ENCODE results near the gene ELMOD3. TPM values are rescaled to one million over a fixed set of nuclear protein-coding genes. Genes with fewer than 3 reads are reported as not detected.
"Not testable (repeated sequence)": the region's sequence is repeated elsewhere in the genome, so short reads cannot be mapped to it uniquely, and the experiment has no call there.

The ELMOD3 gene
- total RNA-seq, 1 donor from 2014 or later, result 18.9 TPM

DNA sequence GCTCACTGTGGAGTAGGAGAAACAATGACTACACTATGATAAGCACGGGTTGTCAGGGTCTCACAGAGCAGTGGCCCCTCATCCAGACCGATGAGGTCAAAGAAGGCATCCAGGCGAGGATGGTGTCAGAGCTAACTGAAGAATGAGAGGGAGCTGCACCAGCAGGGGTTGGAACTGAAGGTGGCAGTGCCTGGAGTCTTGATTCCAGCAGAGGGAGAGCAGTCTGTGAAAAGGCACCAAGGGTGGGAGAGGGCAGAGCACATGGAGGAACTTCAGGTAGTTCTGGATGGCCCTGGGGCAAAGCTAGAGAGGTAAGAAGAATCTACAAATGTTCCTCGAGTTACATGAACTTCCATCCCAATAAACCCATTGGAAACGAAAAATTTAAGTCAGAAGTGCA lies 12.6 kb downstream of the ELMOD3 start:
- DNase-seq (ENCODE audit: low spot score), result no peak
- H3K27me3 Mint-ChIP-seq (ENCODE audit: low read depth), result no peaks in the 10 kb centered on the region
- intact Hi-C loops (cut with micrococcal nuclease), result no loop called here
- H3K4me3 Mint-ChIP-seq (ENCODE audit: low read depth), result no peak overlapping the region
- H3K9me3 Mint-ChIP-seq, result no peaks in the 10 kb centered on the region
- peaks cover 15% of the 10 kb centered on the region for H3K36me3 Mint-ChIP-seq (ENCODE audit: low read depth)
- H3K27ac Mint-ChIP-seq, result no peak overlapping the region
- no peaks in the 10 kb centered on the region for H3K4me1 Mint-ChIP-seq (ENCODE audit: low read depth)

DNA sequence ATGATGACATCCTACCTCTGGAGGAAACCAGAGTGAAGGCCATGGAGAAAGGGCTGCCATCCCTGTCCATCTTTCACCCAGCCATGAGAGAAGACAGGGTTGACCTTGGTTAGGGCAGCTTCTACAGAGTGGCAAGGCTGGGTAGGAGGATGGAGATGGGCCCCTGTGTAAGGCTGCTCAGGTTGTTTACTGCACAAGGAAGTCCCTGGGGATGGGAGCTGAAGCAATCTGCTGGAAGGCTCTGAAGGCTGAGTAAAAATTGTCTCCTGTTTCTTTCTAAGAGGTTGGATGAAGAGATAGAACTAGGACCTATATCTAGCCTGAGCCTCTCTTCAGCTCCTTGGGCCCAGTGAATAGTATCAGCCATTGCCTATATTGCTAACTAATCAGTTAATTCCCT lies 14.4 kb downstream of the ELMOD3 start:
- no peak for DNase-seq (ENCODE audit: low spot score)
- H3K9me3 Mint-ChIP-seq, result no peaks in the 10 kb centered on the region
- H3K4me3 Mint-ChIP-seq (ENCODE audit: low read depth), result no peak overlapping the region
- intact Hi-C loops (cut with micrococcal nuclease), result no loop called here
- peaks cover 9% of the 10 kb centered on the region for H3K36me3 Mint-ChIP-seq (ENCODE audit: low read depth)
- no peak overlapping the region for H3K27ac Mint-ChIP-seq
- H3K27me3 Mint-ChIP-seq (ENCODE audit: low read depth), result no peaks in the 10 kb centered on the region
- no peaks in the 10 kb centered on the region for H3K4me1 Mint-ChIP-seq (ENCODE audit: low read depth)

DNA sequence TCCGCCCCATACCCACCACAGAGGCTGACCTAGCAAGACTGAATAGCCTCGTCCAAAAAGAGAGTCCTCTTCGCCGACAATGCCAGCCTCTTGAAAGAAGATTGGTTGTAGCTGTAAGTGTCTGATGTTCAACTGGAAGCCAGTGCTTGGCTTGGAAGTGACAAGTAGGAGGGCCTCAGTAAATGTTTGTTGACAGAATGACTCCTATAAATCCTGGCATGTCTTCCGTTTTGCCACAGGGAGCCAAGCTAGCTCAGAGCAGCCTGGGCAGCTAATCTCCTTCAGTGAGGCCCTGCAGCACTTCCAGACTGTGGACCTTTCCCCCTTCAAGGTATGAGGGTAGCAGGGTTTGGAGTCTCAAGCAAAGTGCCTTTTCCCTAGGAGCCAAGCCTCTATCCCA lies 14.9 kb downstream of the ELMOD3 start:
- intact Hi-C loops (cut with micrococcal nuclease), result no loop called here
- H3K4me1 Mint-ChIP-seq (ENCODE audit: low read depth), result no peaks in the 10 kb centered on the region
- H3K9me3 Mint-ChIP-seq, result no peaks in the 10 kb centered on the region
- H3K4me3 Mint-ChIP-seq (ENCODE audit: low read depth), result no peak overlapping the region
- no peaks in the 10 kb centered on the region for H3K27me3 Mint-ChIP-seq (ENCODE audit: low read depth)
- H3K27ac Mint-ChIP-seq, result no peak overlapping the region
- peaks cover 11% of the 10 kb centered on the region for H3K36me3 Mint-ChIP-seq (ENCODE audit: low read depth)
- no peak for DNase-seq (ENCODE audit: low spot score)

DNA sequence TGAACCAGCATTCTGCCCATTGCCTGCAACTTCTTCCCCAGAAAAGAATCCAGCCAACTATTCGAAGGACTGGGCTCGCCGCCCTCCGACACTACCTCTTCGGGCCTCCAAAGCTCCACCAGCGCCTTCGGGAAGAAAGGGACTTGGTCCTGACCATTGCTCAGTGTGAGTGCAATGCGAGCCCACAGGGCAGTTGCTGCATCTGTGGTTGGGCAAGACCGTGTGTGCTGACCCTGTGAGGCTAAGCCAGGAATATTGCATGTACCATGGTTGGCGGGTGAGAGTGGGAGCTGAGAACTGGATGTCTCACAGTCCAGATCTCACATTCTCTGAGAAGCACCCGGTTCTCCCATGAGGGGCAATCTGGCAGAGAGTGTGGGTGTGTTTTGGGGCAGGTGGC lies 16.5 kb downstream of the ELMOD3 start:
- no peak overlapping the region for H3K27ac Mint-ChIP-seq

DNA sequence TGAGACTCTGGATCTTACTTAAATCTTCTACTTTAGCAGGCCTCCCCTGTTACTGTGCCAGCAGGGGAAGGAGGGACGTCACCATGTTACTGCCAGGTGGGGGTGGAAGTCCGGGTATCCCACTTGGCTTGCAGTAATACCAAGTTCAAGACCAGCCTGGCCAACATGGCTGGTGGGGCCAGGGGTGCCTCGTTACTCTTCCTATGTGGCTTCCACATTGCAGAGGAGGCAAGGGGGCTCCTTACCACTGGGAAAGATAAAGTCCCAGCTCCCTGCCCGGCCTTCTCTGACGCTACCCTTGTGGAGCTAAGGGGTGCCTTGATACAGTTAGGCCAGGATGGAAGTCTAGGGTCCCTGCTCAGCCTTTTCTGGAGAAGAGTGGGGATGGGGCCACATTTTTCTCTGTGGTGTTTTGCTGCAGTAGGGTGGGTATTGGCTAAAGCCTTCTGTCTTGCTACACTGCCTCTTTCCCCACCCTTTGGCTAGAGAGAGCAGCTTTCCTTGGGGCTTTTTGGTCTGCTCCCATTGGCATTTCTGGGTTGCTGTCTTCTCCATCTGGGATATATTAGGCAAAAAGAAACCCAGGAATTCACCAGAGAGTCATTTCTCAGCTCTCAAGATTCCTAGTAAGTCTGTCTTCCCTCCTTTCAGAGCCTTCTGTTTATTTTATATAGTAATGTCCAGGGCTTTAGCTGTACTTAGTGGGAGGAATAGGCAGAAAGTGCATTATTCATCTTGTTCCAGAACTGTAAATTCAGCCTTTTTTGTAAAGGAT lies 21.9 kb downstream of the ELMOD3 start:
- Mint-ChIP-seq H3K27ac (no peak overlapping the region), H3K27me3 (ENCODE audit: low read depth) (no peaks in the 10 kb centered on the region), H3K4me3 (ENCODE audit: low read depth) (no peak overlapping the region), H3K36me3 (ENCODE audit: low read depth) (peaks cover 63% of the 10 kb centered on the region), H3K4me1 (ENCODE audit: low read depth) (no peaks in the 10 kb centered on the region), H3K9me3 (peaks cover 6% of the 10 kb centered on the region)
- intact Hi-C loops (cut with micrococcal nuclease), result no loop called here
- DNase-seq (ENCODE audit: low spot score), result no peak

More for the DNA sequence above, 16.5 kb downstream of the ELMOD3 start:
- H3K27me3 Mint-ChIP-seq (ENCODE audit: low read depth), result no peaks in the 10 kb centered on the region
- peaks cover 20% of the 10 kb centered on the region for H3K36me3 Mint-ChIP-seq (ENCODE audit: low read depth)
- intact Hi-C loops (cut with micrococcal nuclease), result no loop called here
- no peaks in the 10 kb centered on the region for H3K4me1 Mint-ChIP-seq (ENCODE audit: low read depth)
- no peak for DNase-seq (ENCODE audit: low spot score)
- no peak overlapping the region for H3K4me3 Mint-ChIP-seq (ENCODE audit: low read depth)
- no peaks in the 10 kb centered on the region for H3K9me3 Mint-ChIP-seq

DNA sequence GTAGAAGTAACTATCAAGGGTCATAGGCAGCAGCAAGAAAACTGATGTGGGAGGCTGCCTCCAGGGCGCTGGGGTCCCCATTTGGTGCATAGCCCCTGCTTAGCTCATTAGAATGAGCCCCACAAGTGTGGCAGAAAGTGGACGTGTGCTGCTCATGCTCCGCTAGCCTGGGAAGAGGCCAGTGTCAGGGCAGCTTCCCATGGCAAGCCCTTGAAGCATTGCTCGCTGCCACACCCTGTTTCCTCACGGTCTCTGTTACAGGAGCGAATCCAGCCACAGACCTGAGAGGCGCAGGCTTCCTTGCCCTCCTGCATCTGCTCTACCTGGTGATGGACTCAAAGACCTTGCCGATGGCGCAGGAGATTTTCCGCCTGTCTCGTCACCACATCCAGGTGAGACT lies 22.5 kb downstream of the ELMOD3 start:
- Mint-ChIP-seq H3K4me3 (ENCODE audit: low read depth) (no peak overlapping the region), H3K4me1 (ENCODE audit: low read depth) (no peaks in the 10 kb centered on the region), H3K27me3 (ENCODE audit: low read depth) (no peaks in the 10 kb centered on the region), H3K9me3 (peaks cover 6% of the 10 kb centered on the region), H3K27ac (no peak overlapping the region), H3K36me3 (ENCODE audit: low read depth) (peaks cover 66% of the 10 kb centered on the region)
- DNase-seq (ENCODE audit: low spot score), result no peak
- intact Hi-C loops (cut with micrococcal nuclease), result no loop called here

DNA sequence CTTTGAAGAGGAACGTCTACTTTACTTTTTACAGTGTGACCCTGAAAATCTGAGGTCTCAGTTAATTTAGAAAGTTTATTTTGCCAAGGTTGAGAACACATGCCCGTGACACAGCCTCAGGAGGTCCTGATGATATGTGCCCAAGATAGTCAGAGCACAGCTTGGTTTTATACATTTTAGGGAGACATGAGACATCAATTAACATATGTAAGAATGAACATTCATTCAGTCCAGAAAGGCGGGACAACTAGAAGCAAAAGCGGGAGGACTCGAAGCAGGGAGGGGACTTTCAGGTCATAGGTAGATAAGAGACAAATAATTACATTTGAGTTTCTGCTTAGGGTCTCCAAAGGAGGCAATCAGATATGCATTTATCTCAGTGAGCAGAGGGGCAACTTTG lies 23.7 kb downstream of the ELMOD3 start:
- H3K36me3 Mint-ChIP-seq (ENCODE audit: low read depth), result peaks cover 69% of the 10 kb centered on the region
- DNase-seq (ENCODE audit: low spot score), result no peak
- H3K27ac Mint-ChIP-seq, result no peak overlapping the region
- H3K4me1 Mint-ChIP-seq (ENCODE audit: low read depth), result no peaks in the 10 kb centered on the region
- intact Hi-C loops (cut with micrococcal nuclease), result no loop called here
- H3K27me3 Mint-ChIP-seq (ENCODE audit: low read depth), result no peaks in the 10 kb centered on the region
- no peak overlapping the region for H3K4me3 Mint-ChIP-seq (ENCODE audit: low read depth)
- H3K9me3 Mint-ChIP-seq, result peaks cover 6% of the 10 kb centered on the region

DNA sequence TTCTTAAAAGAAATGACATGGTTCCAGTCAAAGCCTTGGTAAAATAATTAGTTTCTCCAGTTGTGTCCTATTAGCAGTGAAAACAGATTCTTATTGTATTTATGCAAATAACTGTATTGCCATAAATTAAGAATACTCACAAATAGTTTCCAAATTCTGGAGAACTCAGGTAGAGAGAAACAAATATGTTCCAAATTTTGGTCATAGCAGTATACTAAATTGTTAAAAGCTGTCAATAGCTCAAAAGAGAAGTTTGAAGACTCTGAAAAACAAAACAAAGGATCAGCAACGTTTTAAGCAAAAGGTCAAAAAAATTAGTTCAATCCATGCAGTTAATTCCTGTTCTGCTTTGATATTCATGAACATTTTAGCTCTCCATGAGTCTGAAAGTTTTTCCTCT lies 25.5 kb downstream of the ELMOD3 start:
- Mint-ChIP-seq H3K9me3 (peaks cover 6% of the 10 kb centered on the region), H3K4me3 (ENCODE audit: low read depth) (no peak overlapping the region), H3K27me3 (ENCODE audit: low read depth) (no peaks in the 10 kb centered on the region), H3K36me3 (ENCODE audit: low read depth) (peaks cover 71% of the 10 kb centered on the region), H3K27ac (no peak overlapping the region), H3K4me1 (ENCODE audit: low read depth) (peaks cover 4% of the 10 kb centered on the region)
- intact Hi-C loops (cut with micrococcal nuclease), result no loop called here
- DNase-seq (ENCODE audit: low spot score), result no peak

DNA sequence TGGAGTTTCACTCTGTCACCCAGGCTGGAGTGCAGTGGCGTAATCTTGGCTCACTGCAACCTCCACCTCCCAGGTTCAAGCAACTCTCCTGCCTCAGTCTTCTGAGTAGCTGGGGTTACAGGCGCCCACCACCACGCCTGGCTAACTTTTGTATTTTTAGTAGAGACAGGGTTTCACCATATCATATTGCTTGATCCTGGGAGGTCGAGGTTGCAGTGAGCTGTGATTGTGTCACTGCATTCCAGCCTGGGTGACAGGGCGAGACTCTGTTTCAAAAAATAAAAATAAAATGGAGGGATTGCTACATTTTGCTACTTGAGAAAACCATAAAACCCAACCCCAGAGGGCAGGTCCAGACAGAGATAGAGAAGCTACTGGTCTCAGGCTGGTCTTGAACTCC lies 28.6 kb downstream of the ELMOD3 start:
- H3K27me3 Mint-ChIP-seq (ENCODE audit: low read depth); H3K4me1 Mint-ChIP-seq (ENCODE audit: low read depth); intact Hi-C loops (cut with micrococcal nuclease); H3K4me3 Mint-ChIP-seq (ENCODE audit: low read depth); H3K9me3 Mint-ChIP-seq; H3K27ac Mint-ChIP-seq; DNase-seq (ENCODE audit: low spot score): not testable (repeated sequence)
- peaks cover 62% of the 10 kb centered on the region for H3K36me3 Mint-ChIP-seq (ENCODE audit: low read depth)

DNA sequence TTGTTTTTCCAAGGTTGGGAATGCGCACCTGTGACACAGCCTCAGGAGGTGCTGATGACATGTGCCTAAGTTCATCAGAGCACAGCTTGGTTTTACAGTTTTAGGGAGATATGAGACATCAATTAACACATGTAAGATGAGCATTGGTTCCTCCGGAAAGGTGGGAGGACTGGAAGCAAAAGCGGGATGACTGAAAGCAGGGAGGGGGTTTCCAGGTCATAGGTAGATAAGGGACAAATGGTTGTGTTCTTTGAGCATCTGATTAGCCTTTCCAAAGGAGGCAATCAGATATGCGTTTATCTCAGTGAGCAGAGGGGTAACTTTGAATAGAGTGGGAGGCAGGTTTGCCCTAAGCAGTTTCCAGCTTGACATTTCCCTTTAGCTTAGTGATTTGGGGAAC lies 29.3 kb downstream of the ELMOD3 start:
- H3K9me3 Mint-ChIP-seq, result peaks cover 6% of the 10 kb centered on the region
- H3K4me1 Mint-ChIP-seq (ENCODE audit: low read depth), result peaks cover 4% of the 10 kb centered on the region
- H3K27ac Mint-ChIP-seq, result peak overlapping the region; percentile 67
- no peak for DNase-seq (ENCODE audit: low spot score)
- H3K4me3 Mint-ChIP-seq (ENCODE audit: low read depth), result no peak overlapping the region
- no peaks in the 10 kb centered on the region for H3K27me3 Mint-ChIP-seq (ENCODE audit: low read depth)
- intact Hi-C loops (cut with micrococcal nuclease), result no loop called here
- H3K36me3 Mint-ChIP-seq (ENCODE audit: low read depth), result peaks cover 59% of the 10 kb centered on the region

DNA sequence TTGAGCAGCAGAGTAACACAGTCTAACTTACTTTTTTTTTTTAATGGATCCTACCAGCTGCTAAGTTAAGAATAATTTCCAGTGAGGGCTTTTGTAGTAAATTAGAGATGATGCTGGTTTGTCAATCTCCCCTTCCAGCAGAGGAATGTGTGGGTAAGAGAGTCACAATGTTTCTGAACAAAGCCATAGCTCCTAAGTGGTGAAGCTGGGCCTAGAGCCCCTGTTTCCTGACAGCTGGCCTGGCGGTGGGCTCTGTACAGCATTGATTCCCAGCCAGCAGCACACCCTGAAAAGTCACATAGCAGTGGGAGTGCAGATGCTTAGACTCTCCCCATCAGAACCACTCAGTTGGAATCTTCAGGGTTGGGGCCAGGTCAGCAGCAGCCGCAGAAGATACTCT lies 31.2 kb downstream of the ELMOD3 start:
- Mint-ChIP-seq H3K27ac (no peak overlapping the region), H3K4me1 (ENCODE audit: low read depth) (peaks cover 4% of the 10 kb centered on the region), H3K27me3 (ENCODE audit: low read depth) (no peaks in the 10 kb centered on the region), H3K36me3 (ENCODE audit: low read depth) (peaks cover 60% of the 10 kb centered on the region), H3K4me3 (ENCODE audit: low read depth) (no peak overlapping the region), H3K9me3 (no peaks in the 10 kb centered on the region)
- intact Hi-C loops (cut with micrococcal nuclease), result no loop called here
- DNase-seq (ENCODE audit: low spot score), result no peak

DNA sequence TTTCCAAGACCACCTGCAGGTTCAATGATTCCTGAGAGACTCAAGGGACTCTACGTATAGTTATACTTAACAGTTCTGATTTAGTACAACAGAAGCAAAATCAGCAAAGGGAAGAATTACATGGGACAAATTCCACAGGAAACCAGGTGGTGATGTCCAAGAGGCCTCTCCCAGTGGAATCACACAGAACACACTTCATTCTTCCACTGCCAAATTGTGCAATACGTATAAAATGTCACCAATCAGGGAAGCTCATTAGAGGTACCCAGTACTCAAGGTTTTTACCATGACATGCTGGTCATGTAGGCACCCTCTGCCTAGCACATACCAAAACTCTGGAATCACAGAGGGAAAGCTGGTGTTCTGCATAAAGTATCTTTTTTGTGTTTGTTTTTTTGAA lies 33.2 kb downstream of the ELMOD3 start:
- H3K9me3 Mint-ChIP-seq, result no peaks in the 10 kb centered on the region

DNA sequence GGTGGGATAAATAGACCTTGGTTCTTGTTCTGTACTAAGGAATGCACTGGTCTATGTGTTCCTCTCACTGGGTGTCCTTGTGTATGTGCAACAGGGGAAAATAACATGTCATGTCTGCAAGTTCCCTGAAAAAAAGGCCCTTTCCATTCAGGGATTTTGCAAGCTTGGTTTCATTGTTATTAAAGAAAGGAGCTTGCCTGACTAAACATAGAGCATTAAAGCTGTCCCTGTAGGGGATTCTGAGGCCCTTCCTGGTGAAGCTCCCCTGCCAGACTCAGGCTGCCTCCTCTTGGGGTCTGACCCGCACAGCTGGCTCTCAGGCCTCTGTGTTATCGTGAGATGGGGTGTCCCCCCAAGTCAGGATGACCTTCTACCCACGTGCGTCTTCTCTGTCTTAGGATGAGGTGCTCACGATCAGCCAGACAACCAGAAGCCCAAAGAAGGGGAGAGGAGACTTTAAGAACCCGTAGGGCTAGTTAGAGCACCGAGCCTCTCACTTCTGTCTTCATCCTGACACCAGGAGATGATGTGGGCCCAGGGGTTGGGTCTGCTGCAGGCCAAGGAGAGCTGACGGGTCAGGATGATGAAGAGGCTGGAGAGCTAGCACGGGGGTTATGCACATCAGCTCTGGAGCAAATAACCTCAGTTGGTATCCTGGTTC lies 34.4 kb downstream of the ELMOD3 start:
- intact Hi-C loops (cut with micrococcal nuclease), result no loop called here
- Mint-ChIP-seq H3K4me3 (ENCODE audit: low read depth) (no peak overlapping the region), H3K36me3 (ENCODE audit: low read depth) (peaks cover 58% of the 10 kb centered on the region), H3K9me3 (no peaks in the 10 kb centered on the region), H3K27me3 (ENCODE audit: low read depth) (no peaks in the 10 kb centered on the region), H3K4me1 (ENCODE audit: low read depth) (peaks cover 4% of the 10 kb centered on the region), H3K27ac (no peak overlapping the region)
- DNase-seq (ENCODE audit: low spot score), result no peak

More for the DNA sequence above, 33.2 kb downstream of the ELMOD3 start:
- no peak overlapping the region for H3K27ac Mint-ChIP-seq
- H3K27me3 Mint-ChIP-seq (ENCODE audit: low read depth), result no peaks in the 10 kb centered on the region
- no peak overlapping the region for H3K4me3 Mint-ChIP-seq (ENCODE audit: low read depth)
- H3K4me1 Mint-ChIP-seq (ENCODE audit: low read depth), result peaks cover 7% of the 10 kb centered on the region
- DNase-seq (ENCODE audit: low spot score), result no peak
- intact Hi-C loops (cut with micrococcal nuclease), result no loop called here
- H3K36me3 Mint-ChIP-seq (ENCODE audit: low read depth), result peaks cover 61% of the 10 kb centered on the region
